Ovary (tissue), 3 donors: ENCODE data around the gene DOK6.

Experiments used
- EP300 ChIP-seq: sonication (generic); formaldehyde crosslinking; IDR thresholded peaks from one replicate; pipeline ENCODE4 v1.6.1; 2017; ENCODE audit warnings: antibody characterized with exemption
- POLR2A ChIP-seq: fragments of 450-650 bp; IDR thresholded peaks from one replicate; pipeline ENCODE4 v1.6.1; 2017; ENCODE audit warnings: antibody characterized with exemption, mild to moderate bottlenecking, moderate library complexity
- TF ChIP-seq, protein P1 (sequence below), 3 donors: fragments of 450-650 bp in 2 of 3; fragments of 200-600 bp in 1 of 3; IDR thresholded peaks; one replicate each; pipeline versions ENCODE4 v1.5.1 to v1.8.0; 2016 to 2022; ENCODE audit warnings: antibody characterized with exemption in 3 of 3, mild to moderate bottlenecking in 1 of 3
- donor health status: DM: no; HTN: no; CAD: no.

DNA sequence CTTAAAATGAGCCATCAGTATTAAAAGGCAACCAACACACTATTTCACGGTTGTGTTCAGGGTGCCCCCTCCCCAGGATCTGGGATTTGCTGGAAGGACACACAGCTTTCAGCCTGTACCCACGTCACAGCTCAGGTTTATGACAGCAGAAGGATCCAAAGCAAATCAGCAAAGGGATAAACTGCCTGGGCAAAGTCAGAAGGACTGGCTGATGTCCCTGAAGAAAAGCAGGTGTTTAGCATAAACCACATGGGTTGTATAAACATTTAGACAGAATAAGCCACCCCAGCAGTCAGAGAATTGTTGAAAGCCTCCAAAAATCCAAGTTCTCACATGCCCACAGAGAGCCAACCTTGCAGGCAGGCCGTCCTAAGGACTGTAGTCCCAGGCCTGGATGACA, 483.1 kb downstream of the DOK6 start:
- TF ChIP-seq, protein P1, sequence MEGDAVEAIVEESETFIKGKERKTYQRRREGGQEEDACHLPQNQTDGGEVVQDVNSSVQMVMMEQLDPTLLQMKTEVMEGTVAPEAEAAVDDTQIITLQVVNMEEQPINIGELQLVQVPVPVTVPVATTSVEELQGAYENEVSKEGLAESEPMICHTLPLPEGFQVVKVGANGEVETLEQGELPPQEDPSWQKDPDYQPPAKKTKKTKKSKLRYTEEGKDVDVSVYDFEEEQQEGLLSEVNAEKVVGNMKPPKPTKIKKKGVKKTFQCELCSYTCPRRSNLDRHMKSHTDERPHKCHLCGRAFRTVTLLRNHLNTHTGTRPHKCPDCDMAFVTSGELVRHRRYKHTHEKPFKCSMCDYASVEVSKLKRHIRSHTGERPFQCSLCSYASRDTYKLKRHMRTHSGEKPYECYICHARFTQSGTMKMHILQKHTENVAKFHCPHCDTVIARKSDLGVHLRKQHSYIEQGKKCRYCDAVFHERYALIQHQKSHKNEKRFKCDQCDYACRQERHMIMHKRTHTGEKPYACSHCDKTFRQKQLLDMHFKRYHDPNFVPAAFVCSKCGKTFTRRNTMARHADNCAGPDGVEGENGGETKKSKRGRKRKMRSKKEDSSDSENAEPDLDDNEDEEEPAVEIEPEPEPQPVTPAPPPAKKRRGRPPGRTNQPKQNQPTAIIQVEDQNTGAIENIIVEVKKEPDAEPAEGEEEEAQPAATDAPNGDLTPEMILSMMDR (IDR thresholded peaks at IDR 0.05) = no peak
- no peak for TF ChIP-seq POLR2A
- no peak for TF ChIP-seq EP300
